A549 (cell line): ENCODE measurements around the gene TEX13D. TPM values are rescaled to one million over a fixed set of nuclear protein-coding genes. Genes with fewer than 3 reads are reported as not detected.
"Not testable (repeated sequence)": the region's sequence is repeated elsewhere in the genome, so short reads cannot be mapped to it uniquely, and the experiment has no call there.

Experiments
- ATAC-seq, 2 experiments: fragments of 200-7000 bp in 1 of 2; fragments of >200 bp in 1 of 2; cut with Nextera tagmentation in 1 of 2; cut with Tn5 transposase in 1 of 2; 3 replicates each; pipeline versions ENCODE4 v1.8.0 to v1.9.1; 2018 to 2020; ENCODE audit warnings: mild to moderate bottlenecking in 1 of 2, moderate library complexity in 1 of 2
- CTCF ChIA-PET: fragments of 300-600 bp; sonication (Branson Sonifier 250); formaldehyde crosslinking; extraction: SDS; loops from one replicate; lab custom pipeline; 2021; ENCODE audit warnings: antibody characterized with exemption, inconsistent platforms; lab: Yijun Ruan, JAX
- POLR2A ChIA-PET: fragments of 350-600 bp; formaldehyde crosslinking; extraction: SDS; loops from one replicate; lab custom pipeline; 2021; ENCODE audit warnings: antibody characterized with exemption, inconsistent platforms; lab: Yijun Ruan, JAX
- DNase-seq, 2 experiments: peaks; one replicate each; pipeline versions ENCODE4 v3.0.0 to v3.0.0-alpha.2; 2011 to 2016; ENCODE audit warnings: low read depth in 1 of 2, low spot score in 1 of 2
- FAIRE-seq: peaks from 2 replicates; lab custom pipeline; 2011; peaks lifted over from hg19 to GRCh38; lab: Jason Lieb, UNC
- H3K27ac ChIP-seq, 2 experiments: fragments of >200 bp; sonication (Bioruptor Twin); formaldehyde crosslinking; 3 replicates each; pipeline ENCODE4 v1.5.1; 2016 to 2017
- H3K4me1 ChIP-seq: fragments of >200 bp; sonication (Bioruptor Twin); formaldehyde crosslinking; 3 replicates; pipeline ENCODE4 v1.6.1; 2016
- H3K4me2 ChIP-seq: fragments of >200 bp; sonication (Bioruptor Twin); formaldehyde crosslinking; 3 replicates; pipeline ENCODE4 v1.6.1; 2016
- H3K4me3 ChIP-seq: fragments of >200 bp; sonication (Bioruptor Twin); formaldehyde crosslinking; 3 replicates; pipeline ENCODE4 v1.5.1; 2016
- H3K9me3 ChIP-seq: fragments of >200 bp; sonication (Bioruptor Twin); formaldehyde crosslinking; 3 replicates; pipeline ENCODE4 v1.6.1; 2016
- E2F6 ChIP-seq: IDR thresholded peaks from 2 replicates; pipeline ENCODE4 v1.6.1; 2012; ENCODE audit warnings: low read depth, borderline replicate concordance
- EHF ChIP-seq: fragments of 250-450 bp; sonication (Bioruptor Pico); IDR thresholded peaks from 2 replicates; pipeline ENCODE4 v1.5.0; 2020; ENCODE audit warnings: mild to moderate bottlenecking
- EHMT2 ChIP-seq: fragments of 200-600 bp; sonication (generic); IDR thresholded peaks from 2 replicates; pipeline ENCODE4 v1.6.1; 2016; ENCODE audit warnings: antibody characterized with exemption, low read depth, mild to moderate bottlenecking, moderate library complexity
- ESRRA ChIP-seq: fragments of 150-350 bp; IDR thresholded peaks from 2 replicates; pipeline ENCODE4 v1.6.1; 2014; ENCODE audit warnings: mild to moderate bottlenecking, low read length, borderline replicate concordance
- FOXS1 ChIP-seq: fragments of 250-450 bp; sonication (Bioruptor Pico); IDR thresholded peaks from 2 replicates; pipeline ENCODE4 v1.5.0; 2020; ENCODE audit warnings: mild to moderate bottlenecking, moderate library complexity
- HDAC2 ChIP-seq: fragments of 200-600 bp; sonication (generic); IDR thresholded peaks from 2 replicates; pipeline ENCODE4 v1.6.1; 2016
- JUN ChIP-seq, 2 experiments: fragments of >200 bp; sonication (Bioruptor Twin); formaldehyde crosslinking; IDR thresholded peaks; 2 replicates in 1 of 2; 3 replicates in 1 of 2; pipeline ENCODE4 v1.6.1; 2016 to 2017
- KDM1A ChIP-seq: fragments of 200-600 bp; sonication (generic); IDR thresholded peaks from 2 replicates; pipeline ENCODE4 v1.6.1; 2016; ENCODE audit warnings: low read depth, mild to moderate bottlenecking
- MAX ChIP-seq: IDR thresholded peaks from 2 replicates; pipeline ENCODE4 v1.6.1; 2012
- MYC ChIP-seq: IDR thresholded peaks from 2 replicates; pipeline ENCODE4 v1.6.1; 2012; ENCODE audit warnings: mild to moderate bottlenecking, inconsistent platforms, low read length, improper control_type of control experiment, borderline replicate concordance
- NPAS2 ChIP-seq: fragments of 250-450 bp; sonication (Bioruptor Pico); IDR thresholded peaks from 2 replicates; pipeline ENCODE4 v1.8.0; 2022; ENCODE audit warnings: mild to moderate bottlenecking, moderate library complexity, borderline replicate concordance
- PBX3 ChIP-seq: IDR thresholded peaks from 2 replicates; pipeline ENCODE4 v1.6.1; 2012
- PHF8 ChIP-seq: fragments of 200-600 bp; sonication (generic); IDR thresholded peaks from 2 replicates; pipeline ENCODE4 v1.6.1; 2016; ENCODE audit warnings: low read depth, mild to moderate bottlenecking, antibody characterized with exemption, moderate library complexity, borderline replicate concordance
- RCOR1 ChIP-seq: fragments of 150-350 bp; IDR thresholded peaks from 2 replicates; pipeline ENCODE4 v1.6.1; 2014; ENCODE audit warnings: antibody characterized with exemption, low read length, low read depth
- RNF2 ChIP-seq: fragments of 200-600 bp; sonication (generic); IDR thresholded peaks from 2 replicates; pipeline ENCODE4 v1.6.1; 2016; ENCODE audit warnings: low read depth, mild to moderate bottlenecking, antibody characterized with exemption, moderate library complexity, borderline replicate concordance
- TFCP2L1 ChIP-seq: fragments of 250-450 bp; sonication (Bioruptor Pico); IDR thresholded peaks from 2 replicates; pipeline ENCODE4 v1.5.0; 2021; ENCODE audit warnings: mild to moderate bottlenecking
- USF2 ChIP-seq: fragments of 450-650 bp; IDR thresholded peaks from 2 replicates; pipeline ENCODE4 v1.6.1; 2014; ENCODE audit warnings: antibody characterized with exemption
- ZC3H11A ChIP-seq: fragments of 450-650 bp; IDR thresholded peaks from 2 replicates; pipeline ENCODE4 v1.6.1; 2014; ENCODE audit warnings: antibody characterized with exemption, mild to moderate bottlenecking
- ZNF302 ChIP-seq: fragments of 250-450 bp; sonication (Bioruptor Pico); IDR thresholded peaks from 2 replicates; pipeline ENCODE4 v1.9.0; 2021; ENCODE audit warnings: inconsistent platforms, mild to moderate bottlenecking, moderate library complexity
- ZSCAN20 ChIP-seq: fragments of 250-450 bp; sonication (Bioruptor Pico); IDR thresholded peaks from 2 replicates; pipeline ENCODE4 v1.8.0; 2022; ENCODE audit warnings: mild to moderate bottlenecking, moderate library complexity
- WGBS: methylation state at CpG from one replicate; pipeline ENCODE4 v1.1.6; 2017; ENCODE audit errors: missing lambda C conversion rate; 5-methylcytosine and 5-hydroxymethylcytosine counted together
- polyA plus RNA-seq, 4 experiments: library from polyadenylated mRNA; depleted of rRNA in 3 of 4; stranded (reverse); fragments of >200 nt; fragmentation: RNase III in 1 of 4; extraction: RNeasy Plus Mini Kit Qiagen cat#74134 plus additional on column Dnase treatment in 1 of 4; gene quantifications; 2 replicates in 3 of 4; 3 replicates in 1 of 4; pipeline ENCODE4 v1.2.3, GENCODE V29; 2011 to 2017
- TF ChIP-seq, protein P1 (sequence below): fragments of 150-350 bp; IDR thresholded peaks from 2 replicates; pipeline ENCODE4 v1.6.1; 2014; ENCODE audit warnings: low read depth, mild to moderate bottlenecking, low read length

Gene TEX13D
- polyA plus RNA-seq, 2 of the 4 experiments (the other 2 are of a cell fraction), result not detected

- no peak overlapping the region for H3K4me2 ChIP-seq
- no peak overlapping the region for H3K27ac ChIP-seq
- POLR2A ChIA-PET, result no interaction called here
- 44% methylated on average over 4 of the region's 6 CpGs for WGBS
- H3K9me3 ChIP-seq, result no peaks in the 10 kb centered on the region
- ATAC-seq, result no peak
- CTCF ChIA-PET, result no interaction called here
- no peak for DNase-seq
- FAIRE-seq, result no peak
- TF ChIP-seq PHF8, result no peak
- TF ChIP-seq, protein P1, sequence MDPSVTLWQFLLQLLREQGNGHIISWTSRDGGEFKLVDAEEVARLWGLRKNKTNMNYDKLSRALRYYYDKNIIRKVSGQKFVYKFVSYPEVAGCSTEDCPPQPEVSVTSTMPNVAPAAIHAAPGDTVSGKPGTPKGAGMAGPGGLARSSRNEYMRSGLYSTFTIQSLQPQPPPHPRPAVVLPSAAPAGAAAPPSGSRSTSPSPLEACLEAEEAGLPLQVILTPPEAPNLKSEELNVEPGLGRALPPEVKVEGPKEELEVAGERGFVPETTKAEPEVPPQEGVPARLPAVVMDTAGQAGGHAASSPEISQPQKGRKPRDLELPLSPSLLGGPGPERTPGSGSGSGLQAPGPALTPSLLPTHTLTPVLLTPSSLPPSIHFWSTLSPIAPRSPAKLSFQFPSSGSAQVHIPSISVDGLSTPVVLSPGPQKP, result no peak
- no peak for TF ChIP-seq NPAS2
- TF ChIP-seq ZSCAN20 (CRISPR knock-in tag), result no peak
- TF ChIP-seq JUN (IDR thresholded peaks at IDR 0.05), result no peak
- TF ChIP-seq ZC3H11A, result no peak
- TF ChIP-seq EHF (CRISPR knock-in tag), result no peak
- TF ChIP-seq PBX3, result no peak
- no peak for TF ChIP-seq MYC
- TF ChIP-seq TFCP2L1 (CRISPR knock-in tag), result no peak
- TF ChIP-seq MAX, result no peak
- TF ChIP-seq USF2, result no peak
- no peak for TF ChIP-seq HDAC2
- TF ChIP-seq FOXS1 (CRISPR knock-in tag), result no peak
- no peaks in the 10 kb centered on the region for H3K4me1 ChIP-seq
- H3K4me3 ChIP-seq, result no peak overlapping the region
Observed at GRCh38 chrX:124333862-124334261, 1.4 kb downstream of the TEX13D start.

GRCh38 chrX:124334555-124334954 is 2.1 kb downstream of the TEX13D start:
- DNase-seq, CTCF ChIA-PET, FAIRE-seq, H3K9me3 ChIP-seq, H3K27ac ChIP-seq, POLR2A ChIA-PET, ATAC-seq, H3K4me2 ChIP-seq, H3K4me3 ChIP-seq, H3K4me1 ChIP-seq: not testable (repeated sequence)
- 4% methylated on average over 2 of the region's 2 CpGs for WGBS

DNA sequence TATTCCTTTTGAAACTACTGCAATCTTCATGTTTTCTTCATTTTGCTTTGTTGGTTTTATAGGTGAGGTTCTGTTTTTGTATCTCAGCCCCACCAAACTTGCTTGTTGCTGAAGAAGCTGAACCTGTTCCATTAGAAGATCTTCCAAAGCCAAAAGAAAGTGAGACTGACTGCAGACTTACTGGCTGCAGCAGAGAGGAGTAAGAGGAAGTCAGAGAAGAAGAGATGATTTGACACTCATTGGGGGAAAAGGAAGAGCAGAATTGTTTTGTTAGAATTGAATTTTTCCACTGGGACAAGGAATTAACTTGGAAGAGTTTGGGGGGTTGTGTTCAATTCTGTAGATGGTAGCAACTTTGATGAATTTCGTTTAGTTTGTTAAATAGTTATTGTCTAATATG is 3.1 kb downstream of the TEX13D start:
- Histone ChIP-seq H3K4me3 (no peak overlapping the region), H3K9me3 (no peaks in the 10 kb centered on the region), H3K27ac (no peak overlapping the region), H3K4me1 (no peaks in the 10 kb centered on the region), H3K4me2 (no peak overlapping the region)
- FAIRE-seq (no peak), DNase-seq (no peak), ATAC-seq (no peak)
- ChIA-PET POLR2A (no interaction called here), CTCF (no interaction called here)
- WGBS, result 3% methylated on average over 1 of the region's 1 CpG
- TF ChIP-seq MYC (no peak), ESRRA (no peak), E2F6 (no peak), NPAS2 (no peak), RNF2 (no peak), RCOR1 (no peak), ZNF302 (CRISPR knock-in tag) (no peak), KDM1A (no peak), EHMT2 (no peak)
- TF ChIP-seq, protein P1, result no peak
